ENCODE results near the gene C19orf81.

Gene C19orf81

GRCh38 chr19:50657712-50658440 is 8.6 kb downstream of the C19orf81 start:
- TF ChIP-seq CTCF (IDR thresholded peaks at IDR 0.05; ENCODE audit: borderline replicate concordance, extremely low read depth, low read length, poor library complexity, severe bottlenecking): no peak
- no peak for TF ChIP-seq EZH2 (IDR thresholded peaks at IDR 0.05; ENCODE audit: borderline replicate concordance, low read depth, low read length, severe bottlenecking)
- DNase-seq: peak; percentile 89
- Histone ChIP-seq H3K9ac (ENCODE audit: low read depth, low read length) (0 out of 2 replicates have a peak overlapping the region, but pooled peaks have one; percentile 17), H3K36me3 (ENCODE audit: insufficient read depth, low read length) (no peaks in the 10 kb centered on the region), H3K27me3 (ENCODE audit: insufficient read depth, low read length, poor library complexity) (no peaks in the 10 kb centered on the region), H3K79me2 (ENCODE audit: insufficient read depth, low read length) (no peaks in the 10 kb centered on the region), H2AFZ (ENCODE audit: low read depth, low read length) (peak overlapping the region; percentile 71), H3K4me3 (ENCODE audit: low read depth in 1 of 2, low read length in 2 of 2) (peak overlapping the region in 1 of 2 experiments; percentile 58; a peak in 2 of 4 replicates), H3K4me1 (ENCODE audit: insufficient read depth, low read length) (peaks cover 17% of the 10 kb centered on the region), H4K20me1 (ENCODE audit: insufficient read depth, low read length) (no peaks in the 10 kb centered on the region), H3K9me3 (ENCODE audit: insufficient read depth, low read length, severe bottlenecking) (peaks cover 6% of the 10 kb centered on the region), H3K4me2 (ENCODE audit: insufficient read depth, low read length) (peak overlapping the region; percentile 63), H3K27ac (ENCODE audit: low read length) (peak overlapping the region; percentile 18; the same call in 1 of the 2 replicates)
- peak; percentile 92 for ATAC-seq (ENCODE audit: insufficient read depth, low read depth)

- Histone ChIP-seq H3K27me3 (ENCODE audit: insufficient read depth, low read length, poor library complexity) (no peaks in the 10 kb centered on the region), H3K4me2 (ENCODE audit: insufficient read depth, low read length) (peak overlapping the region; percentile 63), H3K27ac (ENCODE audit: low read length) (peak overlapping the region; percentile 56; the same call in 1 of the 2 replicates), H2AFZ (ENCODE audit: low read depth, low read length) (peak overlapping the region; percentile 71), H4K20me1 (ENCODE audit: insufficient read depth, low read length) (no peaks in the 10 kb centered on the region), H3K4me1 (ENCODE audit: insufficient read depth, low read length) (peaks cover 17% of the 10 kb centered on the region), H3K9ac (ENCODE audit: low read depth, low read length) (peak overlapping the region; percentile 46), H3K9me3 (ENCODE audit: insufficient read depth, low read length, severe bottlenecking) (peaks cover 6% of the 10 kb centered on the region), H3K36me3 (ENCODE audit: insufficient read depth, low read length) (no peaks in the 10 kb centered on the region), H3K4me3 (ENCODE audit: low read depth in 1 of 2, low read length in 2 of 2) (peak overlapping the region in 1 of 2 experiments; percentile 58; a peak in 2 of 4 replicates), H3K79me2 (ENCODE audit: insufficient read depth, low read length) (no peaks in the 10 kb centered on the region)
- DNase-seq (peak; percentile 79), ATAC-seq (ENCODE audit: insufficient read depth, low read depth) (peak; percentile 64)
- TF ChIP-seq EZH2 (IDR thresholded peaks at IDR 0.05; ENCODE audit: borderline replicate concordance, low read depth, low read length, severe bottlenecking) (no peak), CTCF (IDR thresholded peaks at IDR 0.05; ENCODE audit: borderline replicate concordance, extremely low read depth, low read length, poor library complexity, severe bottlenecking) (no peak)
These were observed 9.4 kb downstream of the C19orf81 start for GRCh38 chr19:50658441-50659317.

GRCh38 chr19:50659318-50660087 is 10.3 kb downstream of the C19orf81 start:
- H3K9me3 ChIP-seq (ENCODE audit: insufficient read depth, low read length, severe bottlenecking): peaks cover 6% of the 10 kb centered on the region
- peak overlapping the region; percentile 63 for H3K4me2 ChIP-seq (ENCODE audit: insufficient read depth, low read length)
- H4K20me1 ChIP-seq (ENCODE audit: insufficient read depth, low read length): no peaks in the 10 kb centered on the region
- no peak overlapping the region for H2AFZ ChIP-seq (ENCODE audit: low read depth, low read length)
- no peaks in the 10 kb centered on the region for H3K36me3 ChIP-seq (ENCODE audit: insufficient read depth, low read length)
- H3K9ac ChIP-seq (ENCODE audit: low read depth, low read length): no peak overlapping the region
- DNase-seq (no peak), ATAC-seq (ENCODE audit: insufficient read depth, low read depth) (no peak)
- TF ChIP-seq CTCF (IDR thresholded peaks at IDR 0.05; ENCODE audit: borderline replicate concordance, extremely low read depth, low read length, poor library complexity, severe bottlenecking) (no peak), EZH2 (IDR thresholded peaks at IDR 0.05; ENCODE audit: borderline replicate concordance, low read depth, low read length, severe bottlenecking) (no peak)
- H3K27ac ChIP-seq (ENCODE audit: low read length): no peak overlapping the region
- H3K79me2 ChIP-seq (ENCODE audit: insufficient read depth, low read length): no peaks in the 10 kb centered on the region
- H3K27me3 ChIP-seq (ENCODE audit: insufficient read depth, low read length, poor library complexity): no peaks in the 10 kb centered on the region
- peaks cover 17% of the 10 kb centered on the region for H3K4me1 ChIP-seq (ENCODE audit: insufficient read depth, low read length)
- peak overlapping the region in 1 of 2 experiments; percentile 58; a peak in 2 of 4 replicates for H3K4me3 ChIP-seq (ENCODE audit: low read depth in 1 of 2, low read length in 2 of 2)

Data from DND-41 (cell line).